GM12878 (cell line): ENCODE results near the gene INHBB. TPM values are rescaled to one million over a fixed set of nuclear protein-coding genes. Genes with fewer than 3 reads are reported as not detected.

Experiments
- ATAC-seq: fragments of 200-7000 bp; cut with Tn5 transposase; 3 replicates; pipeline ENCODE4 v1.9.1; 2020; ENCODE audit warnings: mild to moderate bottlenecking, moderate library complexity
- BruUV-seq: library from RNA; stranded (reverse); fragments of 400-500 nt; replicated peaks from 2 replicates; lab custom pipeline; 2021; lab: Mats Ljungman, UMichigan
- CTCF ChIA-PET: fragments of 300-600 bp; sonication (Branson Sonifier 250); formaldehyde crosslinking; extraction: SDS; loops from one replicate; lab custom pipeline; 2021; ENCODE audit warnings: inconsistent platforms; lab: Yijun Ruan, JAX
- POLR2A ChIA-PET: fragments of 350-600 bp; formaldehyde crosslinking; extraction: SDS; loops from one replicate; lab custom pipeline; 2021; ENCODE audit warnings: inconsistent platforms; lab: Charles Lee
- RAD21 ChIA-PET: fragments of 300-600 bp; sonication (Branson Sonifier 250); formaldehyde crosslinking; loops from one replicate; lab custom pipeline; 2023; ENCODE audit warnings: antibody characterized with exemption; ENCODE audit not compliant: unreplicated experiment; lab: Charles Lee
- SMC1A ChIA-PET: fragments of 300-600 bp; sonication (Branson Sonifier 250); formaldehyde crosslinking; loops from one replicate; lab custom pipeline; 2023; ENCODE audit not compliant: unreplicated experiment, uncharacterized antibody; lab: Charles Lee
- DNase-seq: peaks from one replicate; pipeline ENCODE4 v3.0.0-alpha.2; 2011; ENCODE audit warnings: low read depth, low spot score
- FAIRE-seq: peaks from 3 replicates; lab custom pipeline; 2011; peaks lifted over from hg19 to GRCh38; lab: Jason Lieb, UNC
- H2AFZ ChIP-seq: 2 replicates; pipeline ENCODE4 v1.6.0; 2011; ENCODE audit warnings: low read depth, low read length, control low read depth; ENCODE audit not compliant: control insufficient read depth
- H3K27ac ChIP-seq: 2 replicates; pipeline ENCODE4 v1.5.1; 2011; ENCODE audit warnings: control low read depth; ENCODE audit not compliant: control insufficient read depth, insufficient read depth
- H3K27me3 ChIP-seq, 2 experiments: replicated peaks in 1 of 2; 2 replicates each; pipeline versions ENCODE4 v1.6.0 to v1.6.1; 2011; ENCODE audit warnings: low read length in 1 of 2; ENCODE audit not compliant: control insufficient read depth in 2 of 2, insufficient read depth in 2 of 2
- H3K36me3 ChIP-seq, 2 experiments: 2 replicates each; pipeline ENCODE4 v1.5.1; 2011; ENCODE audit warnings: low read length in 1 of 2; ENCODE audit not compliant: control insufficient read depth in 2 of 2, insufficient read depth in 2 of 2
- H3K4me1 ChIP-seq: 2 replicates; pipeline ENCODE4 v1.6.1; 2011; ENCODE audit warnings: mild to moderate bottlenecking, low read length, moderate library complexity, mixed read lengths; ENCODE audit not compliant: control insufficient read depth, insufficient read depth
- H3K4me2 ChIP-seq: 2 replicates; pipeline ENCODE4 v1.6.0; 2011; ENCODE audit warnings: control low read depth; ENCODE audit not compliant: control insufficient read depth, insufficient read depth
- H3K4me3 ChIP-seq: fragments of 200-600 bp; sonication (generic); 2 replicates; pipeline ENCODE4 v1.5.1; 2016
- H3K79me2 ChIP-seq: 2 replicates; pipeline ENCODE4 v1.6.0; 2011; ENCODE audit warnings: low read length; ENCODE audit not compliant: control insufficient read depth, insufficient read depth
- H3K9ac ChIP-seq: 2 replicates; pipeline ENCODE4 v1.8.0; 2011; ENCODE audit warnings: low read length, control low read depth, mixed read lengths; ENCODE audit not compliant: control insufficient read depth, insufficient read depth
- H3K9me3 ChIP-seq: replicated peaks from 3 replicates; pipeline ENCODE4 v1.5.1; 2011; ENCODE audit warnings: mild to moderate bottlenecking, low read length; ENCODE audit not compliant: control insufficient read depth, insufficient read depth
- H4K20me1 ChIP-seq: 2 replicates; pipeline ENCODE4 v1.6.0; 2011; ENCODE audit not compliant: control insufficient read depth, insufficient read depth
- BCL3 ChIP-seq: IDR thresholded peaks from 2 replicates; pipeline ENCODE4 v1.6.1; 2011; ENCODE audit warnings: borderline replicate concordance, low read depth, mild to moderate bottlenecking, moderate library complexity, low read length; ENCODE audit not compliant: insufficient read depth, poor library complexity, severe bottlenecking
- CBX3 ChIP-seq: fragments of 200-600 bp; sonication (generic); IDR thresholded peaks from 2 replicates; pipeline ENCODE4 v1.6.1; 2016; ENCODE audit warnings: low read depth, borderline replicate concordance
- ETV6 ChIP-seq, 2 experiments: fragments of 450-650 bp in 1 of 2; IDR thresholded peaks in 1 of 2; conservative IDR thresholded peaks in 1 of 2; 2 replicates each; pipeline ENCODE4 v1.6.1; 2014; ENCODE audit warnings: antibody characterized with exemption in 1 of 2, borderline replicate concordance in 1 of 2, low read depth in 1 of 2, mild to moderate bottlenecking in 1 of 2, moderate library complexity in 1 of 2
- LARP7 ChIP-seq: fragments of 450-650 bp; IDR thresholded peaks from 2 replicates; pipeline ENCODE4 v1.6.1; 2017; ENCODE audit warnings: mild to moderate bottlenecking
- NFYA ChIP-seq: IDR thresholded peaks from 2 replicates; pipeline ENCODE4 v1.6.1; 2011; ENCODE audit warnings: low read depth, mild to moderate bottlenecking, low read length, improper control_type of control experiment, borderline replicate concordance
- PAX5 ChIP-seq: IDR thresholded peaks from 2 replicates; pipeline ENCODE4 v1.6.1; 2011; ENCODE audit warnings: low read depth, low read length, borderline replicate concordance
- WGBS: methylation state at CpG from one replicate; pipeline ENCODE4 v1.1.6; 2016; ENCODE audit warnings: low lambda C conversion rate; ENCODE audit not compliant: insufficient replicate concordance, insufficient coverage; ENCODE audit errors: missing lambda C conversion rate; 5-methylcytosine and 5-hydroxymethylcytosine counted together
- in situ Hi-C: fragments of 300-500 bp; cut with MboI; formaldehyde crosslinking; loops from 9 replicates; pipeline ENCODE4 v1.14.3; 2018; ENCODE audit warnings: mixed read lengths
- intact Hi-C: fragments of 100-400 bp; cut with micrococcal nuclease; formaldehyde crosslinking; loops from one replicate; pipeline ENCODE4 v1.14.2; 2022; ENCODE audit not compliant: unreplicated experiment
- polyA plus RNA-seq, 11 experiments: library from polyadenylated mRNA; depleted of rRNA in 4 of 11; unstranded in 6 of 11; stranded (reverse) in 5 of 11; fragments of >200 nt; fragmentation: Nextera tagmentation in 4 of 11; fragmentation: Illumina TruSeq in 1 of 11; extraction: Ambion mirVana in 4 of 11; extraction: Trizol in 1 of 11; gene quantifications; 1 replicate in 1 of 11; 2 replicates in 10 of 11; pipeline versions ENCODE4 v1.2.1 to v1.2.3, GENCODE V29; 2011 to 2016; ENCODE audit warnings: inconsistent platforms in 2 of 11, missing spikeins in 2 of 11, low read depth in 1 of 11
- total RNA-seq, 4 experiments: library from RNA; depleted of rRNA in 3 of 4; stranded (reverse); fragments of >200 nt in 3 of 4; fragmentation: Illumina TruSeq in 1 of 4; extraction: Trizol in 1 of 4; gene quantifications; 2 replicates each; pipeline versions ENCODE4 v1.2.1 to v1.2.3, GENCODE V29; 2013 to 2021

The INHBB gene
- total and polyA plus RNA-seq, 10 of the 15 experiments (the other 5 are each of a cell fraction or from before 2014, with no cell fraction given): 0.05 TPM; not detected in 9

DNA sequence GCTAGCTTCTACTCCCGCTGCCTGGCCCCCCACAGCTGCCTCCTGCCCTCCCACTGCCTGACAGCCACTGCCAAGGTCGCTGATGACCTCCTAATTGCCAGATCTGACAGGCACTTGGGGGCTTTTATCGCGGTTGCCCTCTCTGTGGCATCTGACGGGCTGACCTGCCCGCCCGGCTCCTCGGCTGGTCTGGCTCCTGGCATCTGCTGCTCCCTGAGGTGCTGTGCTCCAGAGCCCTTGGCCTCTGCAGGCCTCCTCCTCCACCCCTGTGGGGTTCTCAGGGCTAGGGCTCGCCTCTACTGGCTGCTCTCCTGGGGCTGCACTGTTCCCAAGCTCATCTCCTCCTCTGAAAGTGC, 43.1 kb downstream of the INHBB start:
- in situ Hi-C loops (no loop called here), intact Hi-C loops (no loop called here)
- no peaks in the 10 kb centered on the region; the same call in 2 of the 3 replicates for H3K9me3 ChIP-seq
- no peak for DNase-seq
- ChIA-PET CTCF (no interaction called here), POLR2A (no interaction called here), SMC1A (no interaction called here), RAD21 (no interaction called here)
- no peak for ATAC-seq
- no TSS peak for BruUV-seq
- no peak overlapping the region for H2AFZ ChIP-seq
- H3K4me1 ChIP-seq: no peaks in the 10 kb centered on the region
- H3K9ac ChIP-seq: no peak overlapping the region
- H4K20me1 ChIP-seq: no peaks in the 10 kb centered on the region; the same call in 1 of the 2 replicates
- no peak overlapping the region for H3K27ac ChIP-seq
- TF ChIP-seq ETV6 (conservative IDR thresholded peaks at IDR 0.05 in 1 of 2, IDR thresholded peaks at IDR 0.05 in 1 of 2; ENCODE audit: borderline replicate concordance in 1 of 2, low read depth in 1 of 2) (no peak), BCL3 (no peak), CBX3 (no peak), LARP7 (no peak), NFYA (no peak), PAX5 (no peak)
- H3K4me3 ChIP-seq: no peak overlapping the region
- 46% methylated on average over 9 of the region's 9 CpGs for WGBS
- no peaks in the 10 kb centered on the region for H3K79me2 ChIP-seq
- no peaks in the 10 kb centered on the region for H3K36me3 ChIP-seq
- FAIRE-seq: no peak
- no peak overlapping the region for H3K4me2 ChIP-seq
- no peaks in the 10 kb centered on the region for H3K27me3 ChIP-seq
